GM06990 (cell line): Measurements from ENCODE around the gene EPPIN.

ENCODE experiments used
- DNase-seq: peaks from one replicate; pipeline ENCODE4 v3.0.0-alpha.2; 2011; ENCODE audit not compliant: insufficient read length; ENCODE audit errors: extremely low read depth
- H3K27me3 ChIP-seq: replicated peaks from 2 replicates; pipeline ENCODE4 v1.6.0; 2011; ENCODE audit warnings: low read length; ENCODE audit not compliant: control insufficient read depth, insufficient read depth
- H3K36me3 ChIP-seq: 2 replicates; pipeline ENCODE4 v1.5.1; 2011; ENCODE audit warnings: low read length; ENCODE audit not compliant: control insufficient read depth, insufficient read depth
- H3K4me3 ChIP-seq: replicated peaks from 2 replicates; pipeline ENCODE4 v1.5.1; 2011; ENCODE audit warnings: low read depth, mild to moderate bottlenecking, control low read depth, low read length
- TF ChIP-seq, protein P1 (sequence below): IDR thresholded peaks from 2 replicates; pipeline ENCODE4 v1.5.1; 2011; ENCODE audit warnings: low read length, control low read depth, mild to moderate bottlenecking, inconsistent platforms; ENCODE audit not compliant: insufficient read depth, poor library complexity, severe bottlenecking

The EPPIN gene

DNA sequence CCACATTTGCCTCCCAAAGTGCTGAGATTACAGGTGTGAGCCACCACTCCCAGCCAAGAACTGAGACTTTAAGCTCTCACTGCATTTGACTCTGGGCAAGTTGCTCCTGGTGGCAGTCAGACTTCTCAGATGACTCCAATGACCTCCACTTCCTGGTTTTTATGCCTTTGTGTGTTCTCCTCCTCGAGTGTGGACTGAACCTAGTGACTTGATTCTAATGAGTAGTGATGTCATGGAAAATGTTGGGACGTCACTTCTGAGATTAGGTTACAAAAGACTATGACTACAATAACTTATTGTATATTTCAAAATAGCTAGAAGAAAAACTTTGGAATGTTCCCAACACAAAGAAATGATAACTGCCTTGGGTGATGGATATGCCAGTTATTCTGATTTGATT lies 43.8 kb downstream of the EPPIN start:
- TF ChIP-seq, protein P1, sequence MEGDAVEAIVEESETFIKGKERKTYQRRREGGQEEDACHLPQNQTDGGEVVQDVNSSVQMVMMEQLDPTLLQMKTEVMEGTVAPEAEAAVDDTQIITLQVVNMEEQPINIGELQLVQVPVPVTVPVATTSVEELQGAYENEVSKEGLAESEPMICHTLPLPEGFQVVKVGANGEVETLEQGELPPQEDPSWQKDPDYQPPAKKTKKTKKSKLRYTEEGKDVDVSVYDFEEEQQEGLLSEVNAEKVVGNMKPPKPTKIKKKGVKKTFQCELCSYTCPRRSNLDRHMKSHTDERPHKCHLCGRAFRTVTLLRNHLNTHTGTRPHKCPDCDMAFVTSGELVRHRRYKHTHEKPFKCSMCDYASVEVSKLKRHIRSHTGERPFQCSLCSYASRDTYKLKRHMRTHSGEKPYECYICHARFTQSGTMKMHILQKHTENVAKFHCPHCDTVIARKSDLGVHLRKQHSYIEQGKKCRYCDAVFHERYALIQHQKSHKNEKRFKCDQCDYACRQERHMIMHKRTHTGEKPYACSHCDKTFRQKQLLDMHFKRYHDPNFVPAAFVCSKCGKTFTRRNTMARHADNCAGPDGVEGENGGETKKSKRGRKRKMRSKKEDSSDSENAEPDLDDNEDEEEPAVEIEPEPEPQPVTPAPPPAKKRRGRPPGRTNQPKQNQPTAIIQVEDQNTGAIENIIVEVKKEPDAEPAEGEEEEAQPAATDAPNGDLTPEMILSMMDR: no peak
- H3K27me3 ChIP-seq: no peaks in the 10 kb centered on the region; the same call in none of the 2 replicates
- no peak for DNase-seq
- H3K36me3 ChIP-seq: no peaks in the 10 kb centered on the region
- no peak overlapping the region for H3K4me3 ChIP-seq

DNA sequence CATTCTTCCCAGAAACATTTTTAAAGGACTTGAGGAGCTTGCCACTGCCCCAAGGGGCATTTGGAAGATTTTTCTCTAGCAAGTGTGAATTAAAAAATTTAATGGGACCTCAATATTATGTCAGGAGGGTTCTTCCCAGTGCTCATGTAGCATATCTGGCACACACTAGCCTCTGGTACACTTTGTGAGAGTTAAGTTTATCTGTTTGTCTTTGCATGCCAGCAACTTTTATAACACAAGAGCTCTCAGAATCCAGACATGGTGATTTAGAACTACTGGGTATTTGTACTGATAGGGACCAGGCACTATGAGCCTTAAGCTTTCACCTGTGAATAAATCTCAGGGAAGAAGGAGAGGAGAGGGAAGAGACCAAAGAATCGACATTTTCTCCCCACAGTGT lies 44.6 kb downstream of the EPPIN start:
- H3K4me3 ChIP-seq: no peak overlapping the region
- TF ChIP-seq, protein P1: no peak
- DNase-seq: no peak
- no peaks in the 10 kb centered on the region for H3K36me3 ChIP-seq
- no peaks in the 10 kb centered on the region; the same call in none of the 2 replicates for H3K27me3 ChIP-seq

DNA sequence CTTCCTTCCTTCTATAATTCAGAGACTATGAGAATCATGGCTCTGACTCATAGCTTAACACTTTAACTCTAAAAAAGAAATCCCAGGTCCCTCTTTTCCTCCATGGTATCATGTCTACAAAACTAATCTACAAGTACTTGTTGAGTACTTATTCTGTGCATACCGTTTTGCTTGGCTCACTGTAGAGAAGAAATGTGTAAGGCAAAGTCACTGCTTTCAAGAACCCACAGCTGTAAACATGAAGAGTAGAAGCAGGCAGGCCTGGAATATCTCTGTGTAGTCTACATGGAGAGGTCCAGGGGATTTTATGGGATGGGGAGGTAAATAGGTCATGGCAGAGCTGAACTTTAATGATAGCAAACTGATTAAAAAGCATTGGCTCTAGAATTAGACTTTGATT lies 45.6 kb downstream of the EPPIN start:
- Histone ChIP-seq H3K4me3 (no peak overlapping the region), H3K27me3 (no peaks in the 10 kb centered on the region; the same call in none of the 2 replicates), H3K36me3 (no peaks in the 10 kb centered on the region)
- no peak for DNase-seq
- TF ChIP-seq, protein P1: no peak

DNA sequence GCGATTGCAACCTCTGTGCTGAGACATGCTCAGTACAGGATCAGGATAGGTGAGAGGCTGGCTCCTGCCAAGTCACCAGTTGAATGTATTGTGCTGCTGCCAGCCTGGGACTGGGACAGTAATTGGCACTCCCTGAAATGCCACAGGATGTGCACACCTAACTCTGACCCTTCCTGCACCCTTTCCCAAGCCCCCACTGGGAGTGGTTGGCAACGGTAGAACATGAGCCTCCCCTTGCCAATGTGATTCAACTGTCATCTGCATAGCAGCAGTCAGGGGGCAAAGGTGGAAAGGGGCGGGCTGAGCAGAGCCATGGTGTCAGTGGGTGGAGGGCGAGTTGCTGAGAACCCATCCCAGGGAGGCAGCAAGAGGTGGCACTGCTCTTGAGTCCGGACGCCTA lies 47.2 kb downstream of the EPPIN start:
- no peaks in the 10 kb centered on the region; the same call in none of the 2 replicates for H3K27me3 ChIP-seq
- H3K4me3 ChIP-seq: no peak overlapping the region
- no peak for DNase-seq
- no peaks in the 10 kb centered on the region for H3K36me3 ChIP-seq
- TF ChIP-seq, protein P1: no peak

DNA sequence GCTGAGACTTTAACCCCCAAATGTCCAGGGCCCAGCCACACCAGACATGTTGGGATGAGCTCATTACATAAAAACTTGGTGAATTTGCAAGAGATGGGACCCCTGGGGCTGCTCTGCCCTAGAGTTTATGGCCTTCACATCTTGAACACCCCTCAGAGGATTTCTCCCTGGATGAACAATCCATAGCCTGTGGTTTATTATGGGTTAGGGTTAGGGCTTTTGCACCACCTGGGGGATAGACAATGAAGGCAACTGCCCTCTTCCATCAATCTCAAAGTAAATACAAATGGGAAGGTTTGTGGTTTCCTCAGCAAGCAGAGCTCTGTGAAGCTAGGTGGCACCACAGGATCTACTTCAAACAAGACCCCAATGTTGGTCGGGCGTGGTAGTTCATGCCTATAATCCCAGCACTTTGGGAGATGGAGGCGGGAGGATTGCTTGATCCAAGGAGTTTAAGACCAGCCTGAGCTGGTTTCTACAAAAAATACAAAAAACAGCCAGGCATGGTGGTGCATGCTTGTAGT lies 49.2 kb downstream of the EPPIN start:
- Histone ChIP-seq H3K27me3 (no peaks in the 10 kb centered on the region; the same call in none of the 2 replicates), H3K4me3 (no peak overlapping the region), H3K36me3 (no peaks in the 10 kb centered on the region)
- DNase-seq: no peak
- TF ChIP-seq, protein P1: no peak

DNA sequence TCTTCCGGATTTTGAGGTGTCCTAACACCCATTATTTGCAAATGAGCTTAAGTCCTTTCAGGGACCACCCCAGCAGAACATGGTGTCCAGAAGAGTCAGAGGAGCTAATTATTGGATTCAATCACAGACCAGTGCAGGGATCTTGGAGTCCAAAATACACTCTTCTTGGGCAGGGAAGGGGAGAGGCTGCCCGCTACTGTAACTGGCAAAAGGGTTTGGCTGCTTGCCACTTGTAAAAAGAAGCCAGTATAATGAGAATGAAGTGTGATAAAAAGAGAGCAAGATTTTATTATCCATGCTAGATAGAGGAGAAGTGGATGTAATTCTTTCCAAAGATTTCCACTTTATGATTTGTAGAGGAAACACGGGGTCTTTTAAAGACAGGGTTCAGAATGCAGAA lies 51.0 kb downstream of the EPPIN start:
- DNase-seq: no peak
- TF ChIP-seq, protein P1: no peak
- Histone ChIP-seq H3K36me3 (no peaks in the 10 kb centered on the region), H3K4me3 (no peak overlapping the region), H3K27me3 (no peaks in the 10 kb centered on the region; the same call in none of the 2 replicates)
